K562 (cell line): ENCODE measurements around the gene SOAT1. TPM values are rescaled to one million over a fixed set of nuclear protein-coding genes. Genes with fewer than 3 reads are reported as not detected.
"Not testable (repeated sequence)": the region's sequence is repeated elsewhere in the genome, so short reads cannot be mapped to it uniquely, and the experiment has no call there.

ENCODE experiments used
- ATAC-seq: fragments of 200-7000 bp; cut with Tn5 transposase; 3 replicates; pipeline ENCODE4 v1.9.1; 2020; ENCODE audit warnings: moderate library complexity
- BruUV-seq: library from RNA; stranded (reverse); fragments of 400-500 nt; replicated peaks from 2 replicates; lab custom pipeline; 2021; lab: Mats Ljungman, UMichigan
- CTCF ChIA-PET: fragments of 300-600 bp; formaldehyde crosslinking; extraction: SDS; loops from one replicate; lab custom pipeline; 2021; ENCODE audit warnings: low intra/inter-chr PET ratio; lab: Yijun Ruan, JAX
- POLR2A ChIA-PET: fragments of 300-600, 350-650 bp; sonication (Branson Sonifier 250); formaldehyde crosslinking; extraction: SDS; loops from one replicate; lab custom pipeline; 2021; ENCODE audit warnings: antibody characterized with exemption, inconsistent platforms; lab: Yijun Ruan, JAX
- DNase-seq, 4 experiments: peaks; one replicate each; pipeline versions ENCODE4 v3.0.0 to v3.0.0-alpha.2; 2011 to 2018; ENCODE audit warnings: low spot score in 3 of 4, mixed read lengths in 3 of 4; ENCODE audit errors: extremely low read depth in 1 of 4
- FAIRE-seq: peaks from 2 replicates; lab custom pipeline; 2011; peaks lifted over from hg19 to GRCh38; lab: Jason Lieb, UNC
- H2AFZ ChIP-seq: 2 replicates; pipeline ENCODE4 v1.6.0; 2011; ENCODE audit warnings: low read depth, low read length, control low read depth, inconsistent platforms
- H3K27ac ChIP-seq: fragments of 200-600 bp; 3 replicates; pipeline ENCODE4 v1.8.0; 2011; ENCODE audit warnings: low read depth, mild to moderate bottlenecking, control low read depth, inconsistent platforms, low read length, moderate library complexity, mixed read lengths; ENCODE audit errors: extremely low read depth
- H3K27me3 ChIP-seq, 2 experiments: fragments of 300-600 bp in 1 of 2; 2 replicates in 1 of 2; 3 replicates in 1 of 2; pipeline versions ENCODE4 v1.6.0 to v1.8.0; 2011; ENCODE audit warnings: inconsistent platforms in 2 of 2, low read length in 2 of 2, mild to moderate bottlenecking in 1 of 2, mixed read lengths in 1 of 2, moderate library complexity in 1 of 2; ENCODE audit not compliant: control insufficient read depth in 2 of 2, insufficient read depth in 2 of 2
- H3K36me3 ChIP-seq: fragments of 300-600 bp; 3 replicates; pipeline ENCODE4 v1.8.0; 2011; ENCODE audit warnings: mild to moderate bottlenecking, low read length, inconsistent platforms; ENCODE audit not compliant: control insufficient read depth, insufficient read depth
- H3K4me1 ChIP-seq, 2 experiments: fragments of 200-600 bp in 1 of 2; replicated peaks in 1 of 2; 2 replicates in 1 of 2; 3 replicates in 1 of 2; pipeline versions ENCODE4 v1.5.1 to v1.8.0; 2011; ENCODE audit warnings: inconsistent platforms in 2 of 2, low read length in 2 of 2, mild to moderate bottlenecking in 1 of 2, mixed read lengths in 1 of 2, moderate library complexity in 1 of 2; ENCODE audit not compliant: control insufficient read depth in 2 of 2, insufficient read depth in 2 of 2
- H3K4me2 ChIP-seq: 2 replicates; pipeline ENCODE4 v1.6.1; 2011; ENCODE audit warnings: low read length, control low read depth, inconsistent platforms, mixed read lengths; ENCODE audit not compliant: insufficient read depth
- H3K4me3 ChIP-seq: fragments of 200-600 bp; sonication (generic), shearing (Covaris generic); 2 replicates; pipeline ENCODE4 v1.5.1; 2016; ENCODE audit warnings: control low read depth, inconsistent platforms
- H3K79me2 ChIP-seq: fragments of 200-600 bp; 3 replicates; pipeline ENCODE4 v1.8.0; 2011; ENCODE audit warnings: low read length, inconsistent platforms; ENCODE audit not compliant: control insufficient read depth, insufficient read depth
- H3K9ac ChIP-seq, 2 experiments: 2 replicates each; pipeline versions ENCODE4 v1.6.0 to v1.6.1; 2011; ENCODE audit warnings: low read depth in 2 of 2, low read length in 2 of 2, control low read depth in 1 of 2, inconsistent platforms in 1 of 2, mild to moderate bottlenecking in 1 of 2, mixed read lengths in 1 of 2; ENCODE audit not compliant: insufficient read depth in 1 of 2
- H3K9me1 ChIP-seq: one replicate; pipeline ENCODE4 v1.6.0; 2011; ENCODE audit warnings: inconsistent platforms, mild to moderate bottlenecking, low read length, moderate library complexity; ENCODE audit not compliant: control insufficient read depth, insufficient read depth
- H3K9me3 ChIP-seq: replicated peaks from 2 replicates; pipeline ENCODE4 v1.5.1; 2011; ENCODE audit warnings: low read depth, low read length, inconsistent platforms; ENCODE audit not compliant: control insufficient read depth, insufficient read depth
- H4K20me1 ChIP-seq: replicated peaks from 2 replicates; pipeline ENCODE4 v1.6.1; 2011; ENCODE audit warnings: low read length, inconsistent platforms, mixed read lengths; ENCODE audit not compliant: control insufficient read depth, insufficient read depth
- CHD4 ChIP-seq: fragments of 200-600 bp; sonication (generic); IDR thresholded peaks from 3 replicates; pipeline ENCODE4 v1.6.1; 2012; ENCODE audit warnings: low read depth, mild to moderate bottlenecking, mixed read lengths, low read length, inconsistent platforms; ENCODE audit not compliant: insufficient read depth, insufficient replicate concordance, poor library complexity, severe bottlenecking
- ESRRA ChIP-seq: fragments of 450-650 bp; IDR thresholded peaks from 2 replicates; pipeline ENCODE4 v1.6.1; 2014; ENCODE audit warnings: low read depth, mild to moderate bottlenecking, moderate library complexity, borderline replicate concordance
- FOSL1 ChIP-seq: fragments of 200-800 bp; sonication (Bioruptor generic); conservative IDR thresholded peaks from 2 replicates; pipeline ENCODE4 v1.6.1; 2016; ENCODE audit warnings: missing genetic modification characterization, missing compliant biosample characterization
- HDAC1 ChIP-seq, 2 experiments: fragments of 450-650 bp; IDR thresholded peaks; 2 replicates each; pipeline ENCODE4 v1.6.1; 2016 to 2017; ENCODE audit warnings: inconsistent platforms in 1 of 2, mild to moderate bottlenecking in 1 of 2, moderate library complexity in 1 of 2
- JUND ChIP-seq, 2 experiments: IDR thresholded peaks; 2 replicates in 1 of 2; 3 replicates in 1 of 2; pipeline ENCODE4 v1.6.1; 2011; ENCODE audit warnings: borderline replicate concordance in 2 of 2, low read depth in 2 of 2, low read length in 2 of 2, improper control_type of control experiment in 1 of 2, missing biosample characterization in 1 of 2, missing genetic modification characterization in 1 of 2, missing genetic modification reagents in 1 of 2
- PHF8 ChIP-seq: fragments of 200-600 bp; sonication (generic); IDR thresholded peaks from 2 replicates; pipeline ENCODE4 v1.6.1; 2012; ENCODE audit warnings: mixed run types, mild to moderate bottlenecking, inconsistent platforms, low read length, moderate library complexity, borderline replicate concordance
- SMAD1 ChIP-seq: fragments of 150-350 bp; IDR thresholded peaks from 2 replicates; pipeline ENCODE4 v1.6.1; 2014; ENCODE audit warnings: low read length, low read depth; ENCODE audit not compliant: partially characterized antibody
- ZNF445 ChIP-seq: fragments of 250-450 bp; sonication (Bioruptor Pico); IDR thresholded peaks from 2 replicates; pipeline ENCODE4 v1.4.0; 2020; ENCODE audit warnings: low read depth, mild to moderate bottlenecking, moderate library complexity
- ZZZ3 ChIP-seq: fragments of 450-650 bp; IDR thresholded peaks from 2 replicates; pipeline ENCODE4 v1.6.1; 2016; ENCODE audit warnings: antibody characterized with exemption, mild to moderate bottlenecking, moderate library complexity
- WGBS: fragments of 100-300 bp; shearing (Covaris generic); methylation state at CpG from one replicate; pipeline ENCODE4 v1.1.6; 2016; ENCODE audit warnings: low coverage, mixed read lengths; ENCODE audit not compliant: insufficient coverage; ENCODE audit errors: missing lambda C conversion rate; 5-methylcytosine and 5-hydroxymethylcytosine counted together
- in situ Hi-C: fragments of 300-500 bp; cut with MboI; formaldehyde crosslinking; loops from 4 replicates; pipeline ENCODE4 v1.15.0; 2018; ENCODE audit warnings: inconsistent platforms, mixed read lengths
- intact Hi-C: fragments of 100-400 bp; cut with micrococcal nuclease; formaldehyde crosslinking; loops from 2 replicates; pipeline ENCODE4 v1.14.2; 2022
- polyA plus RNA-seq, 8 experiments: library from polyadenylated mRNA; depleted of rRNA in 4 of 8; stranded (reverse) in 5 of 8; unstranded in 3 of 8; fragments of >200 nt; fragmentation: Nextera tagmentation in 2 of 8; fragmentation: Illumina TruSeq in 1 of 8; extraction: Ambion mirVana in 2 of 8; extraction: Trizol in 1 of 8; gene quantifications; 2 replicates each; pipeline versions ENCODE4 v1.2.1 to v1.2.3, GENCODE V29; 2011 to 2014; ENCODE audit warnings: inconsistent platforms in 1 of 8, missing spikeins in 1 of 8
- total RNA-seq, 7 experiments: library from RNA; depleted of rRNA in 6 of 7; stranded (reverse); fragments of >200 nt in 6 of 7; fragmentation: Illumina TruSeq in 2 of 7; extraction: Trizol in 2 of 7; gene quantifications; 2 replicates each; pipeline versions ENCODE4 v1.2.1 to v1.2.3, GENCODE V29; 2011 to 2021; ENCODE audit warnings: low replicate concordance in 1 of 7
- TF ChIP-seq, protein P1 (sequence below), 2 experiments: fragments of 450-650 bp in 1 of 2; sonication (generic) in 1 of 2; formaldehyde crosslinking in 1 of 2; IDR thresholded peaks in 1 of 2; conservative IDR thresholded peaks in 1 of 2; 2 replicates each; pipeline versions ENCODE4 v1.6.1 to v1.8.1; 2016 to 2023; ENCODE audit warnings: mild to moderate bottlenecking in 2 of 2, moderate library complexity in 2 of 2, inconsistent platforms in 1 of 2, missing genetic modification reagents in 1 of 2
- TF ChIP-seq, protein P2 (sequence below): fragments of 450-650 bp; formaldehyde crosslinking; IDR thresholded peaks from 2 replicates; pipeline ENCODE4 v1.4.0; 2020; ENCODE audit warnings: mild to moderate bottlenecking, moderate library complexity
- TF ChIP-seq, protein P3 (sequence below): fragments of 250-450 bp; sonication (Bioruptor Pico); IDR thresholded peaks from 2 replicates; pipeline ENCODE4 v1.6.1; 2021; ENCODE audit warnings: mild to moderate bottlenecking

Gene SOAT1
- total and polyA plus RNA-seq, 9 of the 15 experiments (the other 6 are each of a cell fraction or from before 2014, with no cell fraction given) = 5.5 to 29.1 (median 17.3) TPM

DNA sequence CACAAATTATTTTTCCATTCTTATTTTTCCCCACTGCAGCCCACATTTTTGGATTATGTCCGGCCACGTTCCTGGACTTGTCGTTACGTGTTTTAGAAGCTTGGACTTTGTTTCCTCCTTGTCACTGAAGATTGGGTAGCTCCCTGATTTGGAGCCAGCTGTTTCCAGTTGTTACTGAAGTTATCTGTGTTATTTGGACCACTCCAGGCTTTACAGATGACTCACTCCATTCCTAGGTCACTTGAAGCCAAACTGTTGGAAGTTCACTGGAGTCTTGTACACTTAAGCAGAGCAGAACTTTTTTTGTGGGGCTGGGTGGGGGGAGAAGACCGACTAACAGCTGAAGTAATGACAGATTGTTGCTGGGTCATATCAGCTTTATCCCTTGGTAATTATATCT, 59.9 kb downstream of the SOAT1 start (continued):
- TF ChIP-seq HDAC1 (IDR thresholded peaks at IDR 0.05) (no peak), PHF8 (no peak), ESRRA (no peak), CHD4 (no peak), FOSL1 (tag) (peak; percentile 50), ZZZ3 (no peak), JUND (IDR thresholded peaks at IDR 0.05; ENCODE audit: borderline replicate concordance, low read depth, low read length) (peak; percentile 28; the same call in 1 of the 2 replicates), JUND (tag; IDR thresholded peaks at IDR 0.05; ENCODE audit: borderline replicate concordance, low read depth, low read length) (no peak), ZNF445 (CRISPR knock-in tag) (no peak), SMAD1 (no peak)
- TF ChIP-seq, protein P1, sequence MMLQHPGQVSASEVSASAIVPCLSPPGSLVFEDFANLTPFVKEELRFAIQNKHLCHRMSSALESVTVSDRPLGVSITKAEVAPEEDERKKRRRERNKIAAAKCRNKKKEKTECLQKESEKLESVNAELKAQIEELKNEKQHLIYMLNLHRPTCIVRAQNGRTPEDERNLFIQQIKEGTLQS (IDR thresholded peaks at IDR 0.05) = 0 out of 2 replicates have a peak, but pooled peaks have one; percentile 12
- TF ChIP-seq, protein P1 (CRISPR knock-in tag; conservative IDR thresholded peaks at IDR 0.05) = no peak
- TF ChIP-seq, protein P2, sequence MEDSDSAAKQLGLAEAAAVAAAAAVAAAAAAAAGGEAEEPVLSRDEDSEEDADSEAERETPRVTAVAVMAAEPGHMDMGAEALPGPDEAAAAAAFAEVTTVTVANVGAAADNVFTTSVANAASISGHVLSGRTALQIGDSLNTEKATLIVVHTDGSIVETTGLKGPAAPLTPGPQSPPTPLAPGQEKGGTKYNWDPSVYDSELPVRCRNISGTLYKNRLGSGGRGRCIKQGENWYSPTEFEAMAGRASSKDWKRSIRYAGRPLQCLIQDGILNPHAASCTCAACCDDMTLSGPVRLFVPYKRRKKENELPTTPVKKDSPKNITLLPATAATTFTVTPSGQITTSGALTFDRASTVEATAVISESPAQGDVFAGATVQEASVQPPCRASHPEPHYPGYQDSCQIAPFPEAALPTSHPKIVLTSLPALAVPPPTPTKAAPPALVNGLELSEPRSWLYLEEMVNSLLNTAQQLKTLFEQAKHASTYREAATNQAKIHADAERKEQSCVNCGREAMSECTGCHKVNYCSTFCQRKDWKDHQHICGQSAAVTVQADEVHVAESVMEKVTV (CRISPR knock-in tag) = no peak
- TF ChIP-seq, protein P3, sequence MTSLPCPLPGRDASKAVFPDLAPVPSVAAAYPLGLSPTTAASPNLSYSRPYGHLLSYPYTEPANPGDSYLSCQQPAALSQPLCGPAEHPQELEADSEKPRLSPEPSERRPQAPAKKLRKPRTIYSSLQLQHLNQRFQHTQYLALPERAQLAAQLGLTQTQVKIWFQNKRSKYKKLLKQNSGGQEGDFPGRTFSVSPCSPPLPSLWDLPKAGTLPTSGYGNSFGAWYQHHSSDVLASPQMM = no peak

DNA sequence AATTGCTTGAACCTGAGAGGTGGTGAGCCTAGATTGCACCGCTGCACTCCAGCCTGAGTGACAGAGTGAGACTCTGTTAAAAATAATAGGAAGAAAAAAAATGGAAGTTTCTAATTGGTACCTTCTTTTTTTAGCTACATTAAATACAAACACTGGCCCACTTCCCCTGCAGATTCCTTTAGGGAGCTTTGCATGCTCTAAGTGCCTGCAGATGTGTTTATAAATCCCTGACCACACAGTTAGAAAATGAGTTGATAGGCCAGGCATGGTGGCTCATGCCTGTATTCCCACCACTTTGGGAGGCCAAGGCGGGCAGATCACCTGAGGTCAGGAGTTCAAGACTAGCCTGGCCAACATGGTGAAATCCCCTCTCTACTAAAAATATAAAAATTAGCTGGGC, 68.0 kb downstream of the SOAT1 start:
- H3K27me3 ChIP-seq, H3K9ac ChIP-seq, DNase-seq, CTCF ChIA-PET, H4K20me1 ChIP-seq, intact Hi-C loops, H3K79me2 ChIP-seq, ATAC-seq, H3K4me3 ChIP-seq, H3K9me1 ChIP-seq, BruUV-seq, H3K27ac ChIP-seq, H3K36me3 ChIP-seq, H3K9me3 ChIP-seq, H2AFZ ChIP-seq, H3K4me2 ChIP-seq, FAIRE-seq: not testable (repeated sequence)
- H3K4me1 ChIP-seq = peaks cover 14 to 16% of the 10 kb centered on the region in 2 experiments
- POLR2A ChIA-PET = interaction anchor here (0.6 to 1.0 kb wide), 4 partner anchors 8 to 536 kb away, joined by 3 to 5 read pairs (median 3); no protein-coding TSS in a partner anchor
- 86% methylated on average over 2 of the region's 2 CpGs for WGBS
- in situ Hi-C loops = loop anchor here (10.0 to 25.0 kb wide), 3 partner anchors 237 to 824 kb away; partner anchors contain the start of gene TOR3A
